ENCODE results near the gene KCNIP4.

The KCNIP4 gene

GRCh38 chr4:21811565-21811964 lies 137.0 kb downstream of the KCNIP4 start:
- DNase-seq (ENCODE audit: low read depth) = no peak
- TF ChIP-seq, protein P1, sequence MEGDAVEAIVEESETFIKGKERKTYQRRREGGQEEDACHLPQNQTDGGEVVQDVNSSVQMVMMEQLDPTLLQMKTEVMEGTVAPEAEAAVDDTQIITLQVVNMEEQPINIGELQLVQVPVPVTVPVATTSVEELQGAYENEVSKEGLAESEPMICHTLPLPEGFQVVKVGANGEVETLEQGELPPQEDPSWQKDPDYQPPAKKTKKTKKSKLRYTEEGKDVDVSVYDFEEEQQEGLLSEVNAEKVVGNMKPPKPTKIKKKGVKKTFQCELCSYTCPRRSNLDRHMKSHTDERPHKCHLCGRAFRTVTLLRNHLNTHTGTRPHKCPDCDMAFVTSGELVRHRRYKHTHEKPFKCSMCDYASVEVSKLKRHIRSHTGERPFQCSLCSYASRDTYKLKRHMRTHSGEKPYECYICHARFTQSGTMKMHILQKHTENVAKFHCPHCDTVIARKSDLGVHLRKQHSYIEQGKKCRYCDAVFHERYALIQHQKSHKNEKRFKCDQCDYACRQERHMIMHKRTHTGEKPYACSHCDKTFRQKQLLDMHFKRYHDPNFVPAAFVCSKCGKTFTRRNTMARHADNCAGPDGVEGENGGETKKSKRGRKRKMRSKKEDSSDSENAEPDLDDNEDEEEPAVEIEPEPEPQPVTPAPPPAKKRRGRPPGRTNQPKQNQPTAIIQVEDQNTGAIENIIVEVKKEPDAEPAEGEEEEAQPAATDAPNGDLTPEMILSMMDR (IDR thresholded peaks at IDR 0.05; ENCODE audit: insufficient read depth, low read depth, low read length, missing control alignments) = no peak
- H3K4me3 ChIP-seq (ENCODE audit: low read length) = no peak overlapping the region

DNA sequence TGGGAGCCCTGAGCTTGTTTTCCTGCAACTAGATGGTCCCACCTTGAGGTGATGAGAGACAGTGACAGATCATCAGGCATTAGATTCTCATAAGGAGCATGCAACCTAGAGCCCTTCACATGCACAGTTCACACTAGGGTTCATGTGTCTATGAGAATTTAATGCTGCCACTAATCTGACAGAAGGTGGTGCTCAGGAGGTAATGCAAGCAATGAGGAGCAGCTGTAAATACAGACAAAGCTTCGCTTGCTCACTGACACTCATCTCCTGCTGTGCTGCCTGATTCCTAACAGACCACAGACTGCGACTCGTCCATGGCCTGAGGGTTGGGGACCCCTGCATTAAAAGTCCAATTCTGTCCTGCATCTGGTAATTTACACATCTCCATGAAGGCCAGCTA lies 141.6 kb downstream of the KCNIP4 start:
- TF ChIP-seq, protein P1 (IDR thresholded peaks at IDR 0.05; ENCODE audit: insufficient read depth, low read depth, low read length, missing control alignments) = no peak
- H3K4me3 ChIP-seq (ENCODE audit: low read length) = no peak overlapping the region
- DNase-seq (ENCODE audit: low read depth) = no peak

DNA sequence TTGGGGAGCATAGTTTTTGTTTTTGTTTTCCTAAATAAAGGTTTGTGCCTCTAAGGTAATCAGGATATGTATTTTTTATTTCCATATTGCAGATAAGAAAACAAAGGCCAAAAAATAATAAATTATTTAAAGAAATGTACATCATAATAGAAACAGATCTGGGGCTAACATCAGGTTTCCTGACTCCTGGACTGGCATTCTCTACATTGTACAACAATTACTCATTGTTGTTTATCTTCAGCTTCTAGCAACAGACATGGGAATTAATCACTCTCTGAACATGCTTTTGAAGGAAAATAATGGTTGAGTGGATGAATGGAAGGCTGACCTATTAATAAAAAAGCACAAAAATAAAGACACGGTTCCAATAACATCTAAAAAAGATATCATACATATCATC lies 146.2 kb downstream of the KCNIP4 start:
- TF ChIP-seq, protein P1 (IDR thresholded peaks at IDR 0.05; ENCODE audit: insufficient read depth, low read depth, low read length, missing control alignments) = no peak
- peak; percentile 55 for DNase-seq (ENCODE audit: low read depth)
- H3K4me3 ChIP-seq (ENCODE audit: low read length) = no peak overlapping the region

DNA sequence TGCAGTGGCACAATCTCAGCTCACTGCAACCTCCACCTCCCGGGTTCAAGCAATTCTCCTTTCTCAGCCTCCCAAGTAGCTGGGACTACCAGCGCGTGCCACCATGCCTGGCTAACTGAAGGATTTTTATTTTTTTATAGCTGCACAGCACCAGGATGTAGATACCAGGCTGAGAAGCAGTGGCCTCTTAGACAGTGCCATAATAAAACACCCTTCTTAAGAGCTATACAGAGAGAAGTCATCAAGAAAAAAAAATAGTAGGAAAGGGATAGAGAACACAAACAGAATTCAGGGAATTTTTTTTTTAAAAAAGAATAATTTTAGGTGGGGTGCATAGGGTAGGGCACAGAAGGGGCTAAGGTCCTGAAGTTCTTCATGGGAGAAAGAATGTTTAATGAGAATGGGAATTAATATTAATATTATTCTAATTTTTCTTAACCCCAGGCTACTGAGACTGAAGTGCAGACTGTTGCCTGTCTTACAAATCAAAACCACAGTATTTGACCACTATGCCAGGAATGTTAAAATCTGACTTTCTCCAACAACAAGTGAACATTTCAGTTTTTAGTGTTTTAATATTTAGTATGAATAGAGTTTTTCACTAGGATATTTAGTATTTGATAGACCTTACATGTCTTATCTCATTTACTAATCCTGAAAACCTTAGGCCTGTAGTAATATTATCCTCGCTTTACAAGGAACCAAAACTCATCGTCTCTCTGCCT lies 146.7 kb downstream of the KCNIP4 start:
- no peak for DNase-seq (ENCODE audit: low read depth)
- TF ChIP-seq, protein P1 (IDR thresholded peaks at IDR 0.05; ENCODE audit: insufficient read depth, low read depth, low read length, missing control alignments) = no peak
- H3K4me3 ChIP-seq (ENCODE audit: low read length) = no peak overlapping the region

DNA sequence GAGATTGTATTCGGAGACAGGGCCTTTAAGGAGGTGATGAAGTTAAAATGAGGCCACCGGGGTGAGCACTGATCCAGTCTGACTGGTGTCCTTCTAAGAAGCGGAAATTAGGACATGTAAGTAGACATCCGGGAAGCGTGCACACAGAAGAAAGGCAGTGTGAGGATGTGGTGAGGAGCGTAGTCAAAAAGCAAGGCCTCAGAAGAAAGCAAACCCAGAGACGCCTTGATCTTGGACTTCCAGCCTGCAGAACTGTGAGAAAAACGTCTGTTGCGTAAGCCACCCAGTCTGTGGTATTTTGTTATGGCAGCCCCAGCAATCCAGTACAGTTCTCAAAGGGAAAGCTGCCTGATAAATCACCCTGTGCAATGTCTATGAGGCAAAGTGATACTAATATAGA lies 153.5 kb downstream of the KCNIP4 start:
- no peak for DNase-seq (ENCODE audit: low read depth)
- TF ChIP-seq, protein P1 (IDR thresholded peaks at IDR 0.05; ENCODE audit: insufficient read depth, low read depth, low read length, missing control alignments) = no peak

GRCh38 chr4:21792736-21793135 lies 155.8 kb downstream of the KCNIP4 start:
- TF ChIP-seq, protein P1 (IDR thresholded peaks at IDR 0.05; ENCODE audit: insufficient read depth, low read depth, low read length, missing control alignments) = no peak
- no peak for DNase-seq (ENCODE audit: low read depth)
- no peak overlapping the region for H3K4me3 ChIP-seq (ENCODE audit: low read length)

More for the DNA sequence above, 153.5 kb downstream of the KCNIP4 start:
- no peak overlapping the region for H3K4me3 ChIP-seq (ENCODE audit: low read length)
